D721Med (cell line): Measurements from ENCODE around the gene MTF2.
"Not testable (repeated sequence)": the region's sequence is repeated elsewhere in the genome, so short reads cannot be mapped to it uniquely, and the experiment has no call there.

Source experiments
- DNase-seq: peaks from one replicate; pipeline ENCODE4 v3.0.0; 2011; ENCODE audit warnings: low spot score; ENCODE audit not compliant: insufficient read length
- FAIRE-seq: peaks from 2 replicates; lab custom pipeline; 2011; peaks lifted over from hg19 to GRCh38; lab: Jason Lieb, UNC
- CTCF ChIP-seq: IDR thresholded peaks from 2 replicates; pipeline ENCODE4 v1.5.1; 2012; ENCODE audit warnings: mild to moderate bottlenecking, control low read depth; ENCODE audit not compliant: insufficient read depth; ENCODE audit errors: missing control alignments

MTF2 gene

GRCh38 chr1:93167006-93167405 lies 87.9 kb downstream of the MTF2 start:
- DNase-seq: no peak
- no peak for FAIRE-seq
- TF ChIP-seq CTCF: no peak

GRCh38 chr1:93170141-93170678 lies 91.1 kb downstream of the MTF2 start:
- DNase-seq, FAIRE-seq: not testable (repeated sequence)

- TF ChIP-seq CTCF: no peak
- DNase-seq (no peak), FAIRE-seq (no peak)
Measured at GRCh38 chr1:93171549-93172034, 92.5 kb downstream of the MTF2 start.

GRCh38 chr1:93172778-93173177 lies 93.7 kb downstream of the MTF2 start:
- no peak for TF ChIP-seq CTCF
- DNase-seq (no peak), FAIRE-seq (no peak)

- FAIRE-seq, DNase-seq: not testable (repeated sequence)
Measured at GRCh38 chr1:93174638-93175037, 95.6 kb downstream of the MTF2 start.

- TF ChIP-seq CTCF: no peak
- FAIRE-seq: no peak
- DNase-seq: no peak
Measured at GRCh38 chr1:93177991-93178390, 98.9 kb downstream of the MTF2 start.

GRCh38 chr1:93178418-93178817 lies 99.3 kb downstream of the MTF2 start:
- no peak for FAIRE-seq
- no peak for TF ChIP-seq CTCF
- no peak for DNase-seq

- no peak for TF ChIP-seq CTCF
- DNase-seq (peak; percentile 29), FAIRE-seq (no peak)
Measured at GRCh38 chr1:93179886-93180722, 101.0 kb downstream of the MTF2 start, which contains the start of gene TMED5. TMED5 (minus strand) TSS chr1:93180413; CDS start chr1:93180242, 171 bp downstream.
